Measurements from ENCODE around the gene ZFP57.

DNA sequence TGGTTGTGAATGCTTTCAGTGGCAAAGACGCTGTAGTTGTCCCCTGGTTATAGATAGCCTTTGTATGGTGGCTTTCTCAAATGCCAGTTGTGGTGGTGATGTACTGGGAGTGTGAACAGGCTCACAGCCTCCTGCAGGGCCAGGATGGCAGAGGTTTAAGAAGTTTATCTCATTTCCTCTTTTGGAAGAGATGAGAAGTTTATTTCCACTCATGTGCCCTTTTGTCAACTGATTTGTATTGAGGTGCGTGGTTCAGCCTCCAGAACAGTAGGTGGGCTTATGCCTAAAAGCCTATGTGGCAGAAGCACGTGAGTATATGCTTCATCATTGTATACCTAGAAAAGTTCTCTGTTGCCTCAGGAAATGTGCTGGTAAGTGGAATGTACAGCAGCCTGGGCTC, 13.7 kb upstream of the ZFP57 start:
- no peak for TF ChIP-seq CTCF (IDR thresholded peaks at IDR 0.05)
- no peak for TF ChIP-seq POLR2AphosphoS5 (IDR thresholded peaks at IDR 0.05)
- TF ChIP-seq EP300 (IDR thresholded peaks at IDR 0.05) = no peak
